HPDE6-E6E7 (cell line): ENCODE data around the gene HBA1.
"Not testable (repeated sequence)": the region's sequence is repeated elsewhere in the genome, so short reads cannot be mapped to it uniquely, and the experiment has no call there.

Experiments used
- DNase-seq: peaks from one replicate; pipeline ENCODE4 v3.0.0; 2011; ENCODE audit warnings: missing footprints; ENCODE audit errors: extremely low spot score

Gene HBA1

DNA sequence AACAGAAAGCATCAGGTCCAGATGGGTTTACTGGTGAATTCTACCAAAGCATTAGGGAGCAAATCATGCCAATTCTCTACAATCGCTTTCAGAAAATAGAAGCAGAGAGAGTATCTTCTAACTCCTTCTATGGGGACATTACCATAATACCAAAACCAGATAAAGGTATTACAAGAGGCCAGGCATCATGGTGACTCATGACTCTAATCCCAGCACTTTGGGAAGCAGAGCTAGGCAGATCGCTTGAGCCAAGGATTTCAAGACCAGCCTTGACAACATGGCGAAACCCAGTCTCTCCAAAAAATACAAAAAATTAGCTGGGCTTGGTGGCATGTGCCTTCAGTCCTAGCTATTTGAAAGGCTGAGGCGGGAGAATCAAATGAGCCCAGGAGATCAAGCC, 26.8 kb downstream of the HBA1 start:
- DNase-seq = no peak

DNA sequence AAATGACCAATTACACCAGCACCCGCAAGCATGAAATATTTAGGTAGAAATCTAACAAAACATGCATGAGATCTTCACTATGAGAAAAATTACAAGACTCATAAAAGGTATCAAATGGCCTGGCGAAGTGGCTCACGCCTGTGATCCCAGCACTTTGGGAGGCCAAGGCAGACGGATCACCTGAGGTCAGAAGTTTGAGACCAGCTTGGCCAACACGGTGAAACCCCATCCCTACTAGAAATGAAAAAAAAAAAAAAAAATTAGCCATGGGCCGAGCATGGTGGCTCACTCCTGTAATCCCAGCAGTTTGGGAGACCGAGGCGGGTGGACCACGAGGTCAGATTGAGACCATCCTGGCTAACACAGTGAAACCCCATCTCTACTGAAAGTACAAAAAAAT, 27.6 kb downstream of the HBA1 start:
- not testable (repeated sequence) for DNase-seq

DNA sequence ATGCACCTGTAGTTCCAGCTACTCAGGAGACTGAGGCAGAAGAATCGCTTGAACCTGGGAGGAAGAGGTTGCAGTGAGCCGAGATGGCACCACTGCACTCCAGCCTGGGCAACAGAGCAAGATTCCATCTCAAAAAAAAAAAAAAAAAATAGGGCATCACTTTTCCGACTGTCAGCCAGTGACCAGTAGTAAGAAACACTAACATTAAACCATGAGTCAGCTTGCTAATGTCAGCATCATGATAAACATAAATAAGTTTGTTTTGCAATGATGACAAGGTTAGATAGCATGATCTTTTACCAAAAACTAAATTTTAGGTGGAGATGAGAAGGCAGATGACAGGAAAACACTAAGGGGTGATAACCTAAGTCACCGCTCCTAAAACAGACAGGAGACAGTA, 32.9 kb downstream of the HBA1 start:
- not testable (repeated sequence) for DNase-seq

DNA sequence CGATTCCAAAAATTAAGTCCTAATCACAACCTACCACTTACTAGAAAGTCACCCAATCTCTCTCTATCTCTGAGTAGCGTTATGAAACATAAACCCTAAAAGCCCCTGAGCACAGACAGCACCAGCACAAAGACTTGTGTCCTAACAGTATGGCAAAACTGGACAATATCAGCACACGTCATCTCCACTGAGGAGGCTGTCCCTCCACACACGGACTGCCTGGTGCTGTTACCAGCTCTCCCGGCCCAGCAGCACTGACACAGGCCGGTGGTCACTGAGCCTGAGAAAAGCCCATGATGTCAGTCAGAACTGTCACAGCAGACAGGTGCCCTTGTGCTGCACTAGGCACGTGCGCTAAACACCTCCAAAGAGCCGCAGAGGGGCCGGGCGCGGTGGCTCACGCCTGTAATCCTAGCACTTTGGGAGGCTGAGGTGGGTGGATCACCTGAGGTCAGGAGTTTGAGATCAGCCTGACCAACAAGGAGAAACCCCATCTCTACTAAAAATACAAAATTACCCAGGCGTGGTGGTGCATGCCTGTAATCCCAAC, 35.2 kb downstream of the HBA1 start:
- DNase-seq = not testable (repeated sequence)

DNA sequence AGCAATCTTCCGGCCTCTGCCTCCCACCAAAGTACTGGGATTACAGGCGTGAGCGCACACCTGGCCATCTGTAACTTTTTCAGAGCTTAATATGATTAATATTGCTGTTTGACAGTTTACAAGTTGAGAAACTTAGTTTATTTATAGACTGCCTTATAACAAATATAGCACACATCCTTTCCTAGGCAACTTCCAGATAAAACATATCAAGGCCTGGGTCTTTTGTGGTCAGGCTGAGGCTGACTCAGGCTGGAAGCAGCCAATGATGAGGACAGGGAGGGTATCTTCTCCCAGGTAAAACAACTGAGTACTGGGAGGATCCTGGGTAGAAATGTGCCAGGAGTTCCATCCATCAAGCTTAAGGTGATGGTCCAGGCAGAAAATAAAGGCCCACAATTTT, 36.5 kb downstream of the HBA1 start:
- no peak for DNase-seq

DNA sequence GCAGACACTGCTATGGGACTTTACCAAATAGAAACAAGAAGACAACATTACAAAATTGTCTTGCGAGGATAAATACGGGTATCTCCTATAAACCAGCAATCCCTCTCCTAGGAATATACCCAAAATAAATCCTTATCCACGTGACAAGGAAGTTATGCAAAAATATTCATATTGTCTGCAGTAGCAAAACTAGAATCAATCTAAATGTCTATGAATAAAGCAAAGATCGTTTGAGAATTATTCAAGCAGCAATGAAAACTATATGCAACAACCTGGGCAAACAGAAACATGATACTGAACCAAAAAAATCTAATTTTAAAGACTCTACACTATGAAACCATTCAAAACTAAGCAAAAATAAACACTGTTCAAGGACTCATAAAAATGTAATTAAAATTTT, 43.5 kb downstream of the HBA1 start:
- no peak for DNase-seq
